H9 (cell line): ENCODE data around the gene CD180. TPM values are rescaled to one million over a fixed set of nuclear protein-coding genes. Genes with fewer than 3 reads are reported as not detected.

Experiments used
- DNase-seq: peaks from one replicate; pipeline ENCODE4 v3.0.0-alpha.2; 2017
- H2AFZ ChIP-seq: one replicate; pipeline ENCODE4 v1.6.1; 2013; ENCODE audit warnings: mild to moderate bottlenecking, low read length, control low read depth, moderate library complexity
- H2AK5ac ChIP-seq: 2 replicates; pipeline ENCODE4 v1.6.1; 2013; ENCODE audit warnings: low read length, control low read depth, mixed read lengths; ENCODE audit not compliant: insufficient read length
- H2BK120ac ChIP-seq: one replicate; pipeline ENCODE4 v1.6.1; 2013; ENCODE audit warnings: low read depth, mild to moderate bottlenecking, low read length, control low read depth, inconsistent platforms; ENCODE audit not compliant: poor library complexity, severe bottlenecking
- H2BK12ac ChIP-seq: 2 replicates; pipeline ENCODE4 v1.6.1; 2013; ENCODE audit warnings: low read length, control low read depth, mixed read lengths, low read depth; ENCODE audit not compliant: insufficient read length
- H2BK15ac ChIP-seq: 2 replicates; pipeline ENCODE4 v1.6.1; 2013; ENCODE audit warnings: low read depth, low read length, control low read depth
- H2BK20ac ChIP-seq: one replicate; pipeline ENCODE4 v1.6.1; 2013; ENCODE audit warnings: low read depth, mild to moderate bottlenecking, low read length, control low read depth, inconsistent platforms; ENCODE audit not compliant: poor library complexity, severe bottlenecking
- H2BK5ac ChIP-seq: 2 replicates; pipeline ENCODE4 v1.6.1; 2013; ENCODE audit warnings: low read length, control low read depth, mixed read lengths; ENCODE audit not compliant: insufficient read length
- H3K14ac ChIP-seq: 2 replicates; pipeline ENCODE4 v1.6.1; 2013; ENCODE audit warnings: low read length, control low read depth; ENCODE audit not compliant: insufficient read depth
- H3K18ac ChIP-seq: 2 replicates; pipeline ENCODE4 v1.6.1; 2013; ENCODE audit warnings: low read depth, mild to moderate bottlenecking, mixed read lengths, low read length, control low read depth; ENCODE audit not compliant: insufficient read length
- H3K23ac ChIP-seq: 2 replicates; pipeline ENCODE4 v1.6.1; 2013; ENCODE audit warnings: low read length, control low read depth, mixed read lengths, low read depth; ENCODE audit not compliant: insufficient read length
- H3K23me2 ChIP-seq: 2 replicates; pipeline ENCODE4 v1.6.1; 2013; ENCODE audit warnings: low read depth, mild to moderate bottlenecking, mixed read lengths, low read length, control low read depth; ENCODE audit not compliant: insufficient read length, poor library complexity, severe bottlenecking
- H3K27ac ChIP-seq: 2 replicates; pipeline ENCODE4 v1.5.1; 2013; ENCODE audit warnings: low read length, control low read depth, mixed read lengths, low read depth; ENCODE audit not compliant: insufficient read length
- H3K27me3 ChIP-seq: 2 replicates; pipeline ENCODE4 v1.6.1; 2013; ENCODE audit warnings: low read length, control low read depth, inconsistent platforms; ENCODE audit not compliant: insufficient read depth
- H3K4ac ChIP-seq: 2 replicates; pipeline ENCODE4 v1.6.1; 2013; ENCODE audit warnings: low read depth, mild to moderate bottlenecking, control low read depth, inconsistent platforms, low read length, moderate library complexity
- H3K4me1 ChIP-seq: 2 replicates; pipeline ENCODE4 v1.6.1; 2013; ENCODE audit warnings: low read length, control low read depth, inconsistent platforms; ENCODE audit not compliant: insufficient read depth
- H3K4me2 ChIP-seq: 2 replicates; pipeline ENCODE4 v1.6.1; 2013; ENCODE audit warnings: low read length, control low read depth, mixed read lengths; ENCODE audit not compliant: insufficient read length, insufficient read depth
- H3K56ac ChIP-seq: 2 replicates; pipeline ENCODE4 v1.6.1; 2013; ENCODE audit warnings: low read depth, mild to moderate bottlenecking, mixed read lengths, low read length, control low read depth; ENCODE audit not compliant: insufficient read length
- H3K79me1 ChIP-seq: 2 replicates; pipeline ENCODE4 v1.6.1; 2013; ENCODE audit warnings: low read depth, mild to moderate bottlenecking, moderate library complexity, low read length, control low read depth, inconsistent platforms; ENCODE audit not compliant: insufficient read depth, poor library complexity, severe bottlenecking
- H3K79me2 ChIP-seq: 2 replicates; pipeline ENCODE4 v1.6.1; 2013; ENCODE audit warnings: low read length, control low read depth, inconsistent platforms; ENCODE audit not compliant: insufficient read depth
- H3K9ac ChIP-seq: 2 replicates; pipeline ENCODE4 v1.6.1; 2013; ENCODE audit warnings: low read length, control low read depth, mixed read lengths; ENCODE audit not compliant: insufficient read length; ENCODE audit errors: extremely low read depth
- H3K9me3 ChIP-seq: one replicate; pipeline ENCODE4 v1.6.1; 2013; ENCODE audit warnings: low read depth, low read length, inconsistent platforms; ENCODE audit not compliant: control insufficient read depth
- H3T11ph ChIP-seq: one replicate; pipeline ENCODE4 v1.6.1; 2013; ENCODE audit warnings: mild to moderate bottlenecking, low read length, control low read depth, inconsistent platforms
- H4K20me1 ChIP-seq: one replicate; pipeline ENCODE4 v1.6.1; 2013; ENCODE audit not compliant: control insufficient read depth, insufficient read length, insufficient read depth
- H4K5ac ChIP-seq: 2 replicates; pipeline ENCODE4 v1.6.1; 2013; ENCODE audit warnings: low read depth, mild to moderate bottlenecking, mixed read lengths, low read length, control low read depth; ENCODE audit not compliant: insufficient read length
- H4K8ac ChIP-seq: replicated peaks from 2 replicates; pipeline ENCODE4 v1.6.1; 2013; ENCODE audit warnings: low read length, control low read depth, mixed read lengths, low read depth; ENCODE audit not compliant: insufficient read length
- H4K91ac ChIP-seq: 2 replicates; pipeline ENCODE4 v1.6.1; 2013; ENCODE audit warnings: low read depth, mild to moderate bottlenecking, moderate library complexity, mixed read lengths, low read length, control low read depth; ENCODE audit not compliant: insufficient read length
- H3K27ac Mint-ChIP-seq, 3 experiments: 2 replicates in 2 of 3; 3 replicates in 1 of 3; pipeline ENCODE4 v1.8.0; 2020 to 2021; ENCODE audit warnings: mixed read lengths in 3 of 3, mild to moderate bottlenecking in 1 of 3, moderate library complexity in 1 of 3
- H3K27me3 Mint-ChIP-seq: 2 replicates; pipeline ENCODE4 v1.8.0; 2021; ENCODE audit warnings: low read depth, mild to moderate bottlenecking, moderate library complexity, mixed read lengths
- H3K36me3 Mint-ChIP-seq, 3 experiments: 2 replicates in 2 of 3; 3 replicates in 1 of 3; pipeline ENCODE4 v1.8.0; 2020 to 2021; ENCODE audit warnings: low read depth in 3 of 3, mixed read lengths in 3 of 3; ENCODE audit not compliant: insufficient read depth in 1 of 3
- H3K4me1 Mint-ChIP-seq, 2 experiments: 2 replicates each; pipeline ENCODE4 v1.8.0; 2020; ENCODE audit warnings: mixed read lengths in 2 of 2
- H3K4me3 Mint-ChIP-seq, 2 experiments: 2 replicates in 1 of 2; 3 replicates in 1 of 2; pipeline ENCODE4 v1.8.0; 2020 to 2021; ENCODE audit warnings: mild to moderate bottlenecking in 2 of 2, mixed read lengths in 2 of 2, moderate library complexity in 1 of 2
- H3K9me3 Mint-ChIP-seq, 2 experiments: 2 replicates in 1 of 2; 3 replicates in 1 of 2; pipeline ENCODE4 v1.8.0; 2020; ENCODE audit warnings: mild to moderate bottlenecking in 2 of 2, mixed read lengths in 2 of 2, moderate library complexity in 1 of 2
- WGBS: extraction: QIAGEN DNeasy Blood & Tissue Kit; methylation state at CpG from one replicate; pipeline ENCODE4 v1.1.7; 2013; ENCODE audit warnings: missing lambda C conversion rate, low lambda C conversion rate, mixed read lengths; ENCODE audit not compliant: insufficient read length; ENCODE audit errors: extremely low coverage; 5-methylcytosine and 5-hydroxymethylcytosine counted together
- total RNA-seq: library from RNA; stranded (reverse); gene quantifications from 2 replicates; pipeline ENCODE4 v1.2.1, GENCODE V29; 2021
- TF ChIP-seq, protein P1 (sequence below): fragments of 200-600 bp; sonication (generic); conservative IDR thresholded peaks from 3 replicates; pipeline ENCODE4 v1.8.0; 2021; ENCODE audit warnings: antibody characterized with exemption, mild to moderate bottlenecking

CD180 gene
- total RNA-seq, 1 experiment from 2014 or later, result not detected

DNA sequence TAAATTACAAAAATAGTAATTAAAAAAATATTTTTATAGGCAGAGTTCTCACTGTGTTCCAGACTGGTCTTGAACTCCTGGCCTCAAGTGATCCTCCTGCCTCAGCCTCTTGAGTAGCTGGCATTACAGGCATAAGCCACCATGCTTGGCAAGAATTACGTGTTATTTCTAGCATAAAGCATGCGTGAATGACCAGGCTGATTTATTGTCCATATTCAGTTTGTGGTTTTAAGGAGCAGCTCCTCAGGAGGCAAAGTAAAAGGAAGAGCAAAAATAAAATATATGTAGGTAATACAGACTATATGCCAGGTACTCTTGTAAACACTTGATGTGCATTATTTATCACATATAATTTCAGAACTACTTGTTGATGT, 7.1 kb upstream of the CD180 start:
- Mint-ChIP-seq H3K9me3 (peaks cover 0 to 8% of the 10 kb centered on the region in 2 experiments; a peak in 3 of 5 replicates), H3K27ac (no peak overlapping the region), H3K27me3 (no peaks in the 10 kb centered on the region), H3K4me3 (no peak overlapping the region), H3K36me3 (peaks cover 0 to 9% (median 1%) of the 10 kb centered on the region in 3 experiments; a peak in 4 of 7 replicates), H3K4me1 (peaks cover 6% of the 10 kb centered on the region in 2 experiments)
- no peak for DNase-seq
- no peak overlapping the region for H3K56ac ChIP-seq
- no peak overlapping the region for H2AK5ac ChIP-seq
- no peaks in the 10 kb centered on the region for H3K79me1 ChIP-seq
- TF ChIP-seq, protein P1, sequence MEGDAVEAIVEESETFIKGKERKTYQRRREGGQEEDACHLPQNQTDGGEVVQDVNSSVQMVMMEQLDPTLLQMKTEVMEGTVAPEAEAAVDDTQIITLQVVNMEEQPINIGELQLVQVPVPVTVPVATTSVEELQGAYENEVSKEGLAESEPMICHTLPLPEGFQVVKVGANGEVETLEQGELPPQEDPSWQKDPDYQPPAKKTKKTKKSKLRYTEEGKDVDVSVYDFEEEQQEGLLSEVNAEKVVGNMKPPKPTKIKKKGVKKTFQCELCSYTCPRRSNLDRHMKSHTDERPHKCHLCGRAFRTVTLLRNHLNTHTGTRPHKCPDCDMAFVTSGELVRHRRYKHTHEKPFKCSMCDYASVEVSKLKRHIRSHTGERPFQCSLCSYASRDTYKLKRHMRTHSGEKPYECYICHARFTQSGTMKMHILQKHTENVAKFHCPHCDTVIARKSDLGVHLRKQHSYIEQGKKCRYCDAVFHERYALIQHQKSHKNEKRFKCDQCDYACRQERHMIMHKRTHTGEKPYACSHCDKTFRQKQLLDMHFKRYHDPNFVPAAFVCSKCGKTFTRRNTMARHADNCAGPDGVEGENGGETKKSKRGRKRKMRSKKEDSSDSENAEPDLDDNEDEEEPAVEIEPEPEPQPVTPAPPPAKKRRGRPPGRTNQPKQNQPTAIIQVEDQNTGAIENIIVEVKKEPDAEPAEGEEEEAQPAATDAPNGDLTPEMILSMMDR, result no peak
- H3K4ac ChIP-seq, result no peak overlapping the region
- no peaks in the 10 kb centered on the region for H3K9me3 ChIP-seq
- no peak overlapping the region for H3K18ac ChIP-seq
- H3K4me1 ChIP-seq, result no peaks in the 10 kb centered on the region; the same call in 1 of the 2 replicates
- H3K23me2 ChIP-seq, result peaks cover 2% of the 10 kb centered on the region
- no peak overlapping the region for H2BK12ac ChIP-seq
- no peak overlapping the region for H2BK20ac ChIP-seq
- no peak overlapping the region for H4K8ac ChIP-seq
- H4K5ac ChIP-seq, result no peak overlapping the region
- H3K9ac ChIP-seq, result no peak overlapping the region
- no peaks in the 10 kb centered on the region for H4K20me1 ChIP-seq
- no peak overlapping the region for H3K23ac ChIP-seq
- H2BK15ac ChIP-seq, result no peak overlapping the region
- no peak overlapping the region for H2BK120ac ChIP-seq
- H4K91ac ChIP-seq, result no peak overlapping the region
- H2AFZ ChIP-seq, result no peak overlapping the region
- H3K14ac ChIP-seq, result no peak overlapping the region
- no peaks in the 10 kb centered on the region for H3K79me2 ChIP-seq
- no CpG with 5 or more reads among the region's 2 CpGs for WGBS
- H3K27ac ChIP-seq, result no peak overlapping the region
- H3K4me2 ChIP-seq, result no peak overlapping the region
- H3K27me3 ChIP-seq, result no peaks in the 10 kb centered on the region
- H3T11ph ChIP-seq, result no peak overlapping the region
- H2BK5ac ChIP-seq, result no peak overlapping the region
